Peyer's patch (tissue), 4 donors: ENCODE results near the gene IFRD1. TPM values are rescaled to one million over a fixed set of nuclear protein-coding genes. Genes with fewer than 3 reads are reported as not detected.

Source experiments
- DNase-seq, 3 donors: peaks; one replicate each; pipeline ENCODE4 v3.0.0-alpha.2; 2017 to 2019
- H3K27ac ChIP-seq, 4 donors: fragments of 200-600 bp; sonication (generic); one replicate each; pipeline ENCODE4 v1.5.1; 2016 to 2019
- H3K27me3 ChIP-seq, 2 donors: fragments of 200-600 bp; sonication (generic); one replicate each; pipeline ENCODE4 v1.5.1; 2019
- H3K36me3 ChIP-seq, 3 donors: fragments of 200-600 bp; sonication (generic); one replicate each; pipeline ENCODE4 v1.5.1; 2016 to 2019
- H3K4me1 ChIP-seq, 4 donors: fragments of 200-600 bp; sonication (generic); one replicate each; pipeline ENCODE4 v1.5.1; 2016 to 2019
- H3K4me3 ChIP-seq, 4 donors: fragments of 200-600 bp; sonication (generic); 1 replicate in 3 of 4; 2 replicates in 1 of 4; pipeline ENCODE4 v1.5.1; 2016 to 2019; ENCODE audit warnings: mild to moderate bottlenecking in 1 of 4
- H3K9me3 ChIP-seq, 4 donors: fragments of 200-600 bp; sonication (generic); one replicate each; pipeline ENCODE4 v1.5.1; 2016 to 2019; ENCODE audit warnings: mild to moderate bottlenecking in 1 of 4
- CTCF ChIP-seq, 6 experiments: fragments of 450-650 bp in 4 of 6; fragments of 200-600 bp in 2 of 6; sonication (generic) in 1 of 6; IDR thresholded peaks; one replicate each; pipeline ENCODE4 v1.5.1; 2017 to 2019; ENCODE audit warnings: antibody characterized with exemption in 6 of 6, mild to moderate bottlenecking in 3 of 6, moderate library complexity in 1 of 6
- POLR2A ChIP-seq, 2 donors: fragments of 450-650 bp; IDR thresholded peaks; one replicate each; pipeline ENCODE4 v1.5.1; 2017; ENCODE audit warnings: antibody characterized with exemption in 2 of 2, mild to moderate bottlenecking in 2 of 2, moderate library complexity in 2 of 2
- total RNA-seq, 4 donors: library from RNA; depleted of rRNA; stranded (reverse); fragments of >200 nt; gene quantifications; one replicate each; pipeline ENCODE4 v1.1.0, GENCODE V29; 2016

IFRD1 gene
- total RNA-seq, 4 donors from 2014 or later, result 52.0 to 109 (median 60.7) TPM

- TF ChIP-seq CTCF (IDR thresholded peaks at IDR 0.05) (no peak), POLR2A (IDR thresholded peaks at IDR 0.05) (no peak)
- no peak overlapping the region for H3K27ac ChIP-seq
- no peaks in the 10 kb centered on the region for H3K27me3 ChIP-seq
- peaks cover 0 to 11% (median 0%) of the 10 kb centered on the region in 4 donors for H3K4me1 ChIP-seq
- no peaks in the 10 kb centered on the region for H3K36me3 ChIP-seq
- no peak for DNase-seq
- no peak overlapping the region for H3K4me3 ChIP-seq
- H3K9me3 ChIP-seq, result no peaks in the 10 kb centered on the region
These were observed 5.8 kb upstream of the IFRD1 start for GRCh38 chr7:112444505-112444904.

- Histone ChIP-seq H3K27ac (no peak overlapping the region), H3K4me3 (no peak overlapping the region), H3K4me1 (peaks cover 0 to 11% (median 0%) of the 10 kb centered on the region in 4 donors), H3K36me3 (no peaks in the 10 kb centered on the region), H3K9me3 (no peaks in the 10 kb centered on the region), H3K27me3 (no peaks in the 10 kb centered on the region)
- DNase-seq, result no peak
- TF ChIP-seq CTCF (IDR thresholded peaks at IDR 0.05) (no peak), POLR2A (IDR thresholded peaks at IDR 0.05) (no peak)
These were observed 3.8 kb upstream of the IFRD1 start for GRCh38 chr7:112446431-112446830.

GRCh38 chr7:112447406-112447805, 2.9 kb upstream of the IFRD1 start:
- TF ChIP-seq CTCF (IDR thresholded peaks at IDR 0.05) (no peak), POLR2A (IDR thresholded peaks at IDR 0.05) (no peak)
- Histone ChIP-seq H3K36me3 (no peaks in the 10 kb centered on the region), H3K27me3 (no peaks in the 10 kb centered on the region), H3K9me3 (no peaks in the 10 kb centered on the region), H3K27ac (no peak overlapping the region), H3K4me1 (peaks cover 0 to 15% (median 4%) of the 10 kb centered on the region in 4 donors), H3K4me3 (no peak overlapping the region)
- DNase-seq, result no peak

DNA sequence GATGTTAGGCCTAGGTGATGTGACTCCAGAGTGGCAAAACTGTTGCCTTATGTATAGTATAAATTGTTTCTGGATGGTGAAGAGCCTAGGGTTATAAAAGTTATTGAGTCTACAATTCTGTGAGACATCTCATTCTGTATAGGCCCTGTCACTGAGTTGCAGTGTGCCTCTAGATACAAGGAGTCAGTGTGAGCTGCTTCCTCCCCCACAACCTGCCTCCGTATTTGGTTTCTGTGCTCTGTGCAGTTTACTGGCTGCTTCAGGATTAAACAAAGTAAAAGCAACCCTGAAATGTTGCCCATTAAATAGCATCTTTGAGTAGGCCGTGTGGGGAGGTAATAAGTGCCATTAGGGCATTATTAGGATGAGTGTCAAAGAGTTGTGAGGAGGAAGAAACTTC, 1.9 kb upstream of the IFRD1 start:
- peaks cover 0 to 25% (median 4%) of the 10 kb centered on the region in 4 donors for H3K4me1 ChIP-seq
- H3K36me3 ChIP-seq, result no peaks in the 10 kb centered on the region
- H3K27me3 ChIP-seq, result no peaks in the 10 kb centered on the region
- DNase-seq, result no peak
- H3K27ac ChIP-seq, result peak overlapping the region in 3 of 4 donors; percentile 97 to 100 (median 97)
- H3K9me3 ChIP-seq, result no peaks in the 10 kb centered on the region
- H3K4me3 ChIP-seq, result no peak overlapping the region
- TF ChIP-seq POLR2A (IDR thresholded peaks at IDR 0.05), result no peak
- no peak for TF ChIP-seq CTCF (IDR thresholded peaks at IDR 0.05)

GRCh38 chr7:112448891-112449290, 1.4 kb upstream of the IFRD1 start:
- TF ChIP-seq CTCF (IDR thresholded peaks at IDR 0.05) (no peak), POLR2A (IDR thresholded peaks at IDR 0.05) (no peak)
- H3K4me1 ChIP-seq, result peaks cover 0 to 30% (median 4%) of the 10 kb centered on the region in 4 donors
- no peak for DNase-seq
- H3K4me3 ChIP-seq, result no peak overlapping the region
- H3K9me3 ChIP-seq, result no peaks in the 10 kb centered on the region
- no peaks in the 10 kb centered on the region for H3K36me3 ChIP-seq
- peak overlapping the region in 3 of 4 donors; percentile 97 to 100 (median 97) for H3K27ac ChIP-seq
- no peaks in the 10 kb centered on the region for H3K27me3 ChIP-seq

DNA sequence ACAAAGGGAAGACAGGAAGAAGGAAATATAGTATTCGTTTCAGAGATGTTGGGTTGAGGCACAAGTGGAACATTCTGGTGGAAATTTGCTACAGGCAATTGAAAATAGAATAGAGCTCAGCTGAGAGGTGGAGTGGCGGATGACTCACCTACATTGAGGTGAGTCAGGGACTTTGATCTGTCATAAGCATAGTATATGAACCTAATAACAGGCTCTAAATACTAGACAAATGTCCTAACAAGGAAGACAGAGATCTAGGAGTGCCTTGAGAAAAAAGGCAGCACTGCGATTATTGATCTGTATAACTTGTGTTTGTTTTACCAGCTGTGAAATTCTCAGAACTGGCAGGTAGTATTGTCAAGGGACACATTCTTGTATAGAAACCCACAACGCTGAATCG, 907 bp upstream of the IFRD1 start:
- TF ChIP-seq CTCF (IDR thresholded peaks at IDR 0.05) (no peak), POLR2A (IDR thresholded peaks at IDR 0.05) (peak; percentile 39 to 59)
- DNase-seq, result peak in 1 of 3 donors; percentile 72

More for the DNA sequence above, 907 bp upstream of the IFRD1 start:
- Histone ChIP-seq H3K36me3 (no peaks in the 10 kb centered on the region), H3K27me3 (no peaks in the 10 kb centered on the region), H3K27ac (peak overlapping the region; percentile 97 to 100 (median 98)), H3K4me1 (peaks cover 0 to 31% (median 4%) of the 10 kb centered on the region in 4 donors), H3K4me3 (peak overlapping the region; percentile 79 to 99 (median 98)), H3K9me3 (no peaks in the 10 kb centered on the region)
